Left kidney (tissue), 2 donors: Measurements from ENCODE around the gene MACROD1. TPM values are rescaled to one million over a fixed set of nuclear protein-coding genes. Genes with fewer than 3 reads are reported as not detected.
"Not testable (repeated sequence)": the region's sequence is repeated elsewhere in the genome, so short reads cannot be mapped to it uniquely, and the experiment has no call there.

Experiments
- DNase-seq: peaks from one replicate; pipeline ENCODE4 v3.0.0-alpha.2; 2013
- polyA plus RNA-seq: library from polyadenylated mRNA; unstranded; fragments of 120-200 nt; gene quantifications from one replicate; pipeline ENCODE4 v1.2.1, GENCODE V29; 2013; ENCODE audit not compliant: insufficient read length

The MACROD1 gene
- polyA plus RNA-seq, 1 donor: 13.3 TPM

DNA sequence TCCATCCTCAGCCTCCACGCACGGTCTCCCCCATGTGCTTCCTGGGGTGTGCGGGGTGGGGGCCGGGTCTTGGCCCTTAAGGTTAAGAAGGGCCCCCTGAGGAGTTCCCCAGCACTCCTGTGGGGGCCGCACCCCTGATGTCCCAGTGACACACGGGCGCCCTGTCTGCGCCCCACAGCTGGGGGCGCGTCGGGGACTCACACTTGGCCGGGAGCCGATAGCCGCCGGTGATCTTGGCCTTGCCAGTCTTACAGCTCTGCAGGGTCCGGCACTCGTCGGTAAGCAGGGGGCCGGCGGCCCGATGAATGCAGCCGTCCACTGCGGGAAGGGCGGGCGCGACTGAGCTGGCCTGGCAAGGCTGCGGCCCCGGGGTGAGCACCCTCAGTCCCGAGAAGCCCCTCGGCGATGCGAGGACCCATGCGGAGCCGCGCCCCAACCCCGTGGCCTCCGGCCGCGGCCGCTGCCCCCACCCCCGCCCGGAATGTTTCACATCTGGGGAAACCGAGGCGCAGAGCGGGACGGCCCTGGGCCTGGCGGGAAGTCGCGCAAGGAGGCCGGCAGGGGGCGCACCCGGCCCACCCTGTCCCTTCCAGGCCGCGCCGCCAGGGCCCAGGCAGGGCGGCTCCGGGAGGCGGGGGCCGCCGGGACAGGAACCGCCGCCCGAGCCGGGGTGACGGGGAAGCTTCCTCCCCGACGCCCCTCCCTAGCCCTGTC is 165.7 kb downstream of the MACROD1 start:
- DNase-seq: no peak

DNA sequence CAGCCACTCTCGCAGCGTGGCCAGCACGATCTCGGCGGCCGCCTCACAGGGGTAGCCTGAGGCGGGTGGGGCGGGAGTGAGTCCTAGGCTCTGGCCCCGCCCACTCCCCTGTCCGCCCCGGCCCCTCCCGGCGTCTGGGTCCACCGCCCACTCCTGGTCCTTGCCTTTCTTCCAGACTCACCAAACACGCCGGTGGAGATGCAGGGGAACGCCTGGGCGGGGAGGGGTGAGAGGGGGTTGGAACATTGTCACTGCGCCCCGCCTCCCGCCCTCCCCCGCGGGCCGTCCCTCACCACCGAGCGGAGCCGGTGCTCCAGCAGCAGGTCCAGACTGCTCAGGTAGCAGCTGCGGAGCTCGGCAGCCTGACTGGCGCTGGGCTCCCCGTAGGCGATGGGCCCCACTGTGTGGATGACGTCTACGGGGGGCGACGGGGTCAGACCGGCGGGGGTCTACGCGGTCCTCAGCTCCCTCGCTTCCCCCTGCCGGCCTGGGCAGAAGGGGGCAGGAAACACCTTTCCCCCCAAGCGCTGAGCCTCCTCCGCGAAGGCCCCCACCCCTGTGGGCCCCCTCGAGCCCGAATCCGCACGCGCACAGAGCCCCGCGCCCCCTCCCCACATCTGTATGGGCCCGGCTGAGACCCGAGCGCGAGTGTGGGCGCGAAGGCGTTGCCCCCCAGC is 166.4 kb downstream of the MACROD1 start:
- DNase-seq: peak; percentile 71

DNA sequence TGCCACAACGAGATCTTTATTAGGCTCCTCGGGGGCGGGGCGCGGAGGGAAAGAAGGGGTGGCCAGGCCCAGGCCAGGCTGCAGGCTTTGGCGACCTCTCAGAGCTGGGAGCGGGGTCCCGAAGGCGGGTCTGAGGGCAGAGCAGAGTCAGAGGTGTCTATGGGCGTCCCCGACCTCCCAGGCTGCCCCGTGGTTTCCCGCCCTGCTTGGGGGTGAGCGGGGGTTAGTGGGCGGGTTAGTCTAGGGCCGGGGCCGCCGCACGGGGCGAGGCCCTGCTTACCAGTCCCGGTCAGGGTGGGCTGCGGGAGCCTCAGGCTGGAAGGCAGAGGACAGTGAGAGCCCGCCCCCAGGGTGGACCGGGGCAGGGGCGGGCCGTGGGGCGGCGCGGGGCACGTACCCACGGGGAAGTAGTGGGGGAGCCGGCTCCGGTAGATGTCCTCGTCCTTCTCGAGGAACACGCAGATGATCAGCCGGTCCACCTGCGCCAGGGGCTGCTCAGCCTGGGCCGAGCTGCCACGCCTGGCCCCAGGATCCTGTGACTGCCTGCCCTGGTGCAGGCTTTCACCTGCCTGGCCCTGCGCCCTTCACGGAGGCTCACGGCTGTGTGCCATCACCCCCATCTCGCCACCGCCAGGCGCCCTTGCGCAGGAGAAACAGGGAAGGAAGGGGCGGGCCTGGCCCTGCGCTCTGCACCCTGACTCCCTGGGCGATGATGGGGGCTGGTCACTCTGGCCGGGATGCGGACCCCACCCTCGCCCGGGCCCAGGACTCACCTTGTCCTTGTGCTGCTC is 167.2 kb downstream of the MACROD1 start:
- no peak for DNase-seq

DNA sequence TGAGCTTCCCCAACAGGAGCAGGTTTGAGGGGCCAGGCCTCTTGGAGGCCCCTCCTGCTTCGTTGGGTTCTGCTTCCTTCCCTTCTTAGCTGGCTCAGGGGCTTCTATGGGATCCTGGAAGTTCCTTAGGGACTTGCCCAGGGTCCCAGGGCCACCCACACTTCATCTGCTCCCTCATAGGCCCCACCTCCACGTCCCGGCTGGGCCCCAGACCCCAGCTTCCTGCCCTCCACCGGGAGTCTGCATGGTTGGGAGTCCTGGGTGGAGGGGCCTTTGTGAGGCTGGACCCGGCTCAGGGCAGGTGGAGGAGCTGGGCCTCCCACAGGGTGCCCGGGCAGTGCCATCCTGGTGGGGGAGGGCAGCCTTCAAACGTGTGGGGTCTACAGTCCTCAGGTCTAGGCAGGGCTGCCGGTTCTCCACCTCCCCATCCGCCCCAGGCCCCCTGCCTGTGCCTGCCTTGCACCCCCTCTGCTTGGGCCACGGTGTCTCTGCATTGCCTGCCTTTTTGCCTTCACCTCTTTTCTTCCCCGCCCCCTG is 168.0 kb downstream of the MACROD1 start:
- no peak for DNase-seq

GRCh38 chr11:63997104-63997700 is 168.7 kb downstream of the MACROD1 start:
- DNase-seq: no peak

DNA sequence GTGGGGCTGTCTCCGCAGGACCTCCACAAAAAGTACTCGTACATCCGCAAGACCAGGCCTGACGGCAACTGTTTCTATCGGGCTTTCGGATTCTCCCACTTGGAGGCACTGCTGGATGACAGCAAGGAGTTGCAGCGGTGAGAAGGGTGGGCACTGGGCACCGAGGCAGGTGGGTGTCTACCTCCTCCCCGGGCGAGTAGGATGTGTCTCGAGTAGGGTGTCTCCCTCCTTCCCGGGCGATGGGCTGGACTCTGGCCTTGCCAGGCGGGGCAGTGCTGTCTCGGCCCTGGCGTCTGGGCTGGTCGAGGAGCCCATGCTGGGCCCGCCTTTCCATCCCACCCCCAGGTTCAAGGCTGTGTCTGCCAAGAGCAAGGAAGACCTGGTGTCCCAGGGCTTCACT is 169.4 kb downstream of the MACROD1 start:
- DNase-seq: no peak

DNA sequence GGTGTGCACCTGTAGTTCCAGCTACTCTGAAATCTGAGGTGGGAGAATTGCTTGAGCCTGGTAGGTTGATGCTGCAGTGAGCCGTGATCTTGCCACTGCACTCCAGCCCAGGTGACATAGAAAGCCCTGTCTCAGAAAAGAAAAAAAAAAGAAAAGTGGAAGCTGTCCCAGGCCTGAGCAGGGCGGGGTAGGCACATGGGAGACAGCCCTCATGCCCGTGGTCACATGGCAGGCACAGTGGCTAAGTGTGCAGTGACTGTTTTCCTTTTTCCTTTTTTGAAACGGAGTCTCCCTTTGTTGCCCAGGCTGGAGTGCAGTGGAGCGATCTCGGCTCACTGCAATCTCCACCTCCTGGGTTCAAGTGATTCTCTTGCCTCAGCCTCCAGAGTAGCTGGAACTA is 171.9 kb downstream of the MACROD1 start:
- DNase-seq: no peak

GRCh38 chr11:63993100-63993499 is 172.8 kb downstream of the MACROD1 start:
- DNase-seq: no peak

DNA sequence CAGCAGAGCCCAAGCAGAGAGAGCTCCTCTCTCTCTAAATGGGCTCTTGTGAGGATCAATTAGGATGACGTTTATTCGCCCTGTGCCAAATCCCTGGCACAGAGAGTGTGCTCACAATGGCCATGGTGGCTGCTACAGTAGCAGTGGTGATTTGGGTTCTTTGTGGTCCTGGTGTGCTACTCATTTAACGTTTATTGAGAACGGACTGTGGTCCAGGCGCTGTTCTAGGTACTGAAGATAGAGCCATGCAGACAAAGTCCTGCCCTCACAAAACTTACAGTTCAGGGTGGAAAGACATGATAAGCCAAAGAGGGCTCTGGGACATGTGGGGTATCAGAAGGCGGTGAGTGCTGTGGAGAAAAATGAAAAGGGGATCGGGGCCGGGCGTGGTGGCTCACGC is 174.4 kb downstream of the MACROD1 start:
- DNase-seq: no peak

GRCh38 chr11:63986932-63987513 is 178.9 kb downstream of the MACROD1 start:
- no peak for DNase-seq

- peak; percentile 89 for DNase-seq
Measured at GRCh38 chr11:63986156-63986931, 179.6 kb downstream of the MACROD1 start, which contains the start of gene OTUB1. Gene OTUB1 (plus strand): TSS chr11:63986438. CDS start chr11:63986457, 19 bp downstream.

DNA sequence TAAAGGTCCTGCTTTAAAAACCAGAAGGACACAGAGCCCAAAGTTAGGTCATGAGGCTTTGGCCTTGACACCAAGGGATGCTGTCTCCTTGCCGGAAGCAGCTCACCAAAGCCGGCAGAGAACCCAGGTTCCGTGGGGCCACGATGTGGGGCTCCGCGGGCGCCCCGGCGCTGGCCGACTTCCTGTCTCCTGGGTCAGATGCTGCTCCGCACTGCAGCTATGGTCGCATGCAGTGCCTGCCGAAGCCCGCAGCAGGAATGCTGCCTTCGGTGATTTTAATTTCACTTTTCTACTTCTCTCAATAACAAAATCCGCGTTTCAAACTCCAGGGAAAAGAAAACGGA is 180.1 kb downstream of the MACROD1 start:
- DNase-seq: no peak

DNA sequence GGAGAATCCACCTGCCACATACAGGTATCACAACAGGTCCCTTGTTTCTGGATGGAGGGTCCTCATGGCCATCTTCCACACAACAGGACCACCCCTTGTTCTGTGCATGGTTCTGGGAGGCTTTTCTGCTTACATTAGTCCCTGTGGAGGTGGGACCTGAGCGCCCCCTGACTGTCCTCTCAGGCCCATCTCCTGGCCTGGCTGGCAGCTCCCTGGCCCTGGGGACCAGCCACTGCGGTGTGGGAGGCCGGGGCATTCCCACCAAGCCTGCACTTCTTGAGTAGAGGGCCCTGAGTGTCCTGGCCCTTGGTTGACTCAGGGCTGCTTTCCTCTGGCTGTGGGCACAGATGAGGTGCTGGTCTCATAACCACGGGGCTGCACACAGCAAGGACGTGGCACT is 186.5 kb downstream of the MACROD1 start:
- DNase-seq: no peak

DNA sequence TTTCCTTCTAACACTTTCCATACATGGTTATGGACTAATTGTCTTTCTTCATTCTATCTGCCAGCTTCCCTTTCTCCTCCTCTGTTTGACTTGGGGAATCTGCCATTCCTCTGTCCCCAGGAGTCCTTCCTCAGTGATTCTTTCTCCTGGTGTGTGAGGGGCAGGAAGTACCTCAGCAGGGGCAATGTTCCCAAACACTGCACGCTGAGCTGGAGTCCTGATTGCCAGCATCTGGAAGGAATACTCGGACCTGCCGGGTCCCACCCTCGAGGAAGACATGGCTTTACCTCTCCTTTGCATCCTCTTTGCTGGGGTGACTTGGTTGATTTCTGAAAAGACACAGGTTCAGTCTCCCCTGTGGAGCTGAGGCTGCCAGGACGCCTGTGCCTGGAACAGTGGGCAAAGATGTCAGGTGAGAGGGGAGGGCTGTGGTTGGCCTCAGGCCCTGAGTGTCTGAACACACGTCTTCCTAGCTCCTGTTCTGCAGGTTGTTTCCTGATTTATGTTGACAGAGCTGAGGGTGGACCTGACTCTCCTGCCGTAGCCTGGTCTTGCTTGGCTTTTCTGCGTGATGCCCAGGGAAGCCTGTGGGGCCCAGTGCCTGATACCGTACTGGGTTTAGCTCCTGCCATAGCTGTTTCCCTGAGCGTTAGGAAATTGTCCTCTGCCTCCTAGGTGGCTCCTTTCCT is 187.2 kb downstream of the MACROD1 start:
- DNase-seq: no peak

- DNase-seq: peak; percentile 100
Measured at GRCh38 chr11:63974259-63975143, 191.4 kb downstream of the MACROD1 start, which contains the start of gene COX8A. Gene COX8A (plus strand): TSS chr11:63974620. CDS start chr11:63974681, 61 bp downstream.

GRCh38 chr11:63973912-63974258 is 192.0 kb downstream of the MACROD1 start:
- DNase-seq: not testable (repeated sequence)

DNA sequence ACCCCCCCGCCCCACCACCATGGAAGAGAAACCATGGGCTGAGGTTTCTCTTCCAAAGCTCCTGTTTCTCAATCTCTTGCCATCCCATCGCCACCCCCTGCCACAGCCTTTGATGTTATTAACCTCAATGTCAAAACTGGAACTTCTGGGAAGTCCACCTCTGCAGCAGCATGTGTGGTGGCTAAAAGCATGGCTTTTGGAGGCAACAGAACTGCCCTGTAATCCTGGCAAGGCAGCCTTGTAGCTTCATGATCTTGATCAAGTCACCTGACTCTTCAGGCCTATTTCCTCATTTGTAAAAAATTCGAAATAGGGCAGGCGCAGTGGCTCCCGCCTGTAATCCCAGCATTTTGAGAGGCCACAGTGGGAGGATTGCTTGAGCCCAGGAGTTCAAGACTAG is 195.0 kb downstream of the MACROD1 start:
- DNase-seq: no peak

- DNase-seq: no peak
Measured at GRCh38 chr11:63969461-63969860, 196.5 kb downstream of the MACROD1 start.

- no peak for DNase-seq
Measured at GRCh38 chr11:63966444-63966843, 199.5 kb downstream of the MACROD1 start.
